ENCODE measurements around the gene EHMT1. TPM values are rescaled to one million over a fixed set of nuclear protein-coding genes. Genes with fewer than 3 reads are reported as not detected.

Gene EHMT1
- total RNA-seq, 2 donors from 2014 or later, result 106 to 108 TPM

DNA sequence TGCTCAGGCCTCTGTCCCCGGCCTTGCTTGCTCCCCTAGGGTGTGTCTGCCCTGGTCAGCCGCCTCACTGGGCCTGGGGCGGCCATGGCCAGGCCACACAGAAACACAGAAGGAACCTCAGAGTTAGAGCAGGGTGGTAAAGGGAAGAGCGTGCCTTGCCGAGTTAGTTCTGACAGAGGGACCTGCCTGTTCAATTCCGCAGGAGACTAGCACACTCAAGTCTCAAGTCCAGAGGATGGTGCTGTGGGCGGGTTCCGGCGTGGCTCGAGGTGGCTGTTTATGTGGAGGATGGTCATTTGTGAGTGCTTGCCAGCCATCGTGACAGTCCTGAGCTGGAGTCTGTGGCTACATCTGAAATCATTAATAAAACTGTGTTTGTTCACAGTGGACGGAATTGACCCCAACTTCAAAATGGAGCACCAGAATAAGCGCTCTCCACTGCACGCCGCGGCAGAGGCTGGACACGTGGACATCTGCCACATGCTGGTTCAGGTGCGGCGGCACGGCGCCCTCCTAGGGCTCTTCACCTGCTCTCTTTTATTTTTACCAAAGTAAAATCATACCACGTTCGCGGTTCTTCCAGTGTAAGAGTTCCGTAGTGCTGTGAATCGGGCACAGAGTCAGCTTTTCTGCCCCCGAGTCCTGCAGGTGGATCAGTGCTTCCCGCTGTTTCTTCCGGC lies 163.2 kb downstream of the EHMT1 start:
- Mint-ChIP-seq H3K27ac (no peak overlapping the region), H3K36me3 (ENCODE audit: low read depth) (peaks cover 8% of the 10 kb centered on the region), H3K4me1 (peaks cover 13% of the 10 kb centered on the region), H3K27me3 (no peaks in the 10 kb centered on the region), H3K4me3 (no peak overlapping the region)
- ATAC-seq, result no peak
- no peaks in the 10 kb centered on the region for H3K9me3 ChIP-seq (ENCODE audit: control insufficient read depth, low read length, poor library complexity, severe bottlenecking)
- no peak for DNase-seq

DNA sequence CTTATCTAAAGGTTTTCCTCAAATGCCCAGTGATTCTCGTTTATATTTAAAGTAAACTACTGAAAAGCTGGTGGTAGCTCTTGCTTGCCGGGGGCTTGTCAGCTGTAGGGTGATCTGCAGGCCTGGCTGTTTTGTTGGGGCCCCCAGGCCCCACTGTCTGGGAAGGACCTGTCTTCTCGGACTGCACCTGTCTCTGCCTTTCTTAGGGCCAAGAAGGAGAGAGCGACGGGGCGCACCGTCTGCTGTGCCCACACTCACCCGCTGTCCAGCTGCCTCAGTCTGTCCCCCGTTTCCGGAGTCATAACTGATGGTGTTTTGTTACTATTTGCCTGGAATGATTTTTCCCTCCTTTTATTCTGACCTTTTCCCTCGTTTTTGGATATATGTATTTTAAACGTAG lies 164.7 kb downstream of the EHMT1 start:
- DNase-seq (no peak), ATAC-seq (no peak)
- Mint-ChIP-seq H3K4me1 (peaks cover 17% of the 10 kb centered on the region), H3K27me3 (no peaks in the 10 kb centered on the region), H3K4me3 (no peak overlapping the region), H3K27ac (no peak overlapping the region), H3K36me3 (ENCODE audit: low read depth) (peaks cover 8% of the 10 kb centered on the region)
- no peaks in the 10 kb centered on the region for H3K9me3 ChIP-seq (ENCODE audit: control insufficient read depth, low read length, poor library complexity, severe bottlenecking)

DNA sequence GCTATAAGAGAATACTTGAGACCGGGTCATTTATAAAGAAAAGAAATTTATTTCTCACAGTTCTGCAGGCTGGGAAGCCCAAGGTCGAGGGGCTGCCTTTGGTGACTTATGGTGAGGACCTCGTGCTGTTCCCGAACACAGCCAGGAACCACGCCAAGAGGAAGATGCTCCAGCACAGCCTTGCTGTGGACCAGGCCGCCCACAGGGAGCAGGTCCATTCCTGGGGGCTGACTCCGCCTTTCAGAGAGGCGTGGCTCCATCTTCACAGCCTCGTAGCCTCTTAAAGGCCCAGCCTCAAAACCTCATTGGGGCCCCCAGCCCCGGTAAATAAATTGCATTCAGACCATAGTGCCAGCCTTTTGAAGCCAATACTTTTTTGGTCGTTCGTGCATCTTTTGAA lies 165.2 kb downstream of the EHMT1 start:
- no peaks in the 10 kb centered on the region for H3K27me3 Mint-ChIP-seq
- ATAC-seq (no peak), DNase-seq (no peak)
- peaks cover 8% of the 10 kb centered on the region for H3K36me3 Mint-ChIP-seq (ENCODE audit: low read depth)
- no peaks in the 10 kb centered on the region for H3K9me3 ChIP-seq (ENCODE audit: control insufficient read depth, low read length, poor library complexity, severe bottlenecking)
- H3K27ac Mint-ChIP-seq, result no peak overlapping the region
- peaks cover 17% of the 10 kb centered on the region for H3K4me1 Mint-ChIP-seq
- no peak overlapping the region for H3K4me3 Mint-ChIP-seq

DNA sequence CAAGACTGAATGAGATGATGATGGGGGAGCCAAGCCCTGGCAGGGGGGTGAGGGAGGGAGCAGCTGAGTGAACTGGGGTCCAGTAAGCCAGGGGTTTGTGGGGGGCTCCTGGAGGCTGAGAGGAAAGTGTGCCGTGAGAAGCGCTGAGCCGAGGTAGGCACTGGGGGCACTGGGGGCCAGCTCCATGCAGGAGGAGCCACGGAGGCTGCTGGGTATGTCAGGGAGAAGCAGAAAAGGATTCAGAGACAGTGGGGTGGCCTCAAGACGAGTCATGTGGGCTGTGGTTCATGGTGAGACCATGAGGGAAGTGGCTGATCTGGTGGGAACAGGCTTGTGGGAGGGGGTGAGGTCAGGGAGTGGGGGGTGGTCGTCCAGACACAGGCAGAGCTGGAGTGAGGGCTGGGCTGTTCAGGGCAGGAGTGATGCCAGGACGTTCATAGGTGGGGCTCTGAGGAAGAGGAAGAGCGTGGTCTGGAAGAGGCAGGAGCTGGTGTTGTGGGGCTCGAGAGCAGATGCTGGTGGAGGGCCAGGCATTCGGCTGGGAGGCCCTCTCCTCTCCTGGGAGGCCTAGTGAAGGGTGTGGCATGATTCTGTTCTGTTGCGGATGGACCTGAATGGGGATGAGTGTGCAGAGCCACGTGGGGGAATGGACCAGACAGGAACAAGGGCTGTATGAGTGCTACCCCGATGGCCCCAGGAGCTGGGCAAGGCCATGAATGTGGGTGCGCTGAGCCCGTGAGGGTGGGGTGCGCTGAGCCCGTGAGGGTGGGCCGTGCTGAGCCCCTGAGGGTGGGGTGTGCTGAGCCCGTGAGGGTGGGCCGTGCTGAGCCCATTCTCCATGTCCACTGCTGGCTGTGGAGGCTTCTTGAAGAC lies 166.1 kb downstream of the EHMT1 start:
- H3K27ac Mint-ChIP-seq, result no peak overlapping the region
- peaks cover 21% of the 10 kb centered on the region for H3K4me1 Mint-ChIP-seq
- no peak overlapping the region for H3K4me3 Mint-ChIP-seq
- ATAC-seq, result no peak
- no peaks in the 10 kb centered on the region for H3K9me3 ChIP-seq (ENCODE audit: control insufficient read depth, low read length, poor library complexity, severe bottlenecking)
- no peaks in the 10 kb centered on the region for H3K27me3 Mint-ChIP-seq
- peaks cover 8% of the 10 kb centered on the region for H3K36me3 Mint-ChIP-seq (ENCODE audit: low read depth)
- no peak for DNase-seq

DNA sequence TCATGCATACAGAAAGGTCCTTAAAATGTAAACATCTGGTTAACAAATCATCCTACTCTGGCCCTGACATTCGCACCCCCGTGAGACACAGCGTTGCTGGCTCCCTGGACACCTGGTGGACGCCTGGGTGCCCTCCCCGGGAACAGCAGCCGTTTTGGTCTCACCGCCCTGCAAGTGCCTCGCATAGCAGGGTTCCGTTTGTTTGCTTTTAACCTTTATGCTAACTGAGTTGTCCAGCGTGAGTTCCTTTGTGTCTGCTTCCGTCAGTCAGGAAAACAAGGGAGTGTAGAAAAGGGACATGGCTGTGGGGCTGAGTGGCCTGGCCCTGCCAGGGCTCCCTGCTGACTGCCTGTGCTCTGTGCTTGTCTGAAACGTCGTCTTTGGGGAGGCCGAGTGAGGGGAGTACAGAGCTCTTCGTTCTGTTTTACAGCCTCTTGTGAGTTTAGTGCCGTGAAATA lies 166.9 kb downstream of the EHMT1 start:
- no peak overlapping the region for H3K27ac Mint-ChIP-seq
- H3K36me3 Mint-ChIP-seq (ENCODE audit: low read depth), result peaks cover 8% of the 10 kb centered on the region
- no peak overlapping the region for H3K4me3 Mint-ChIP-seq
- no peaks in the 10 kb centered on the region for H3K9me3 ChIP-seq (ENCODE audit: control insufficient read depth, low read length, poor library complexity, severe bottlenecking)
- no peak for DNase-seq
- ATAC-seq, result no peak
- no peaks in the 10 kb centered on the region for H3K27me3 Mint-ChIP-seq
- H3K4me1 Mint-ChIP-seq, result peaks cover 21% of the 10 kb centered on the region

DNA sequence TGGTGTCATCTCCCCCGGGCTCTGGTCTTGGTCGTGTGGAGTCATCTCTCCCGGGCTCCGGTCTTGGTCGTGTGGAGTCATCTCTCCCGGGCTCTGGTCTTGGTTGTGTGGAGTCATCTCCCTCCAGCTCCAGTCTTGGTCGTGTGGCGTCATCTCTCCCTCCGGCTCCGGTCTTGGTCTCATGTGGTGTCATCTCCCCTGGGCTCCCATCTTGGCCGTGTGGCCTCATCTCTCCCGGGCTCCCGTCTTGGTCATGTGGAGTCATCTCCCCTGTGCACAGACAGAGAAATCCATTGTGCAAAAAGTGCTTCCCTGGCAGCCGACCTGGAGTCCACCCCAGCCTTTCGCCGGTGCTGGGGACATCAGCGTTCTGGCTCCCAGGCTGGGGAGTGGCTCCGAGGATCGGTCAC lies 167.7 kb downstream of the EHMT1 start:
- H3K27me3 Mint-ChIP-seq, result no peaks in the 10 kb centered on the region
- H3K4me3 Mint-ChIP-seq, result no peak overlapping the region
- ATAC-seq (no peak), DNase-seq (no peak)
- peaks cover 8% of the 10 kb centered on the region for H3K36me3 Mint-ChIP-seq (ENCODE audit: low read depth)
- no peaks in the 10 kb centered on the region for H3K9me3 ChIP-seq (ENCODE audit: control insufficient read depth, low read length, poor library complexity, severe bottlenecking)
- H3K27ac Mint-ChIP-seq, result no peak overlapping the region
- H3K4me1 Mint-ChIP-seq, result peaks cover 21% of the 10 kb centered on the region

DNA sequence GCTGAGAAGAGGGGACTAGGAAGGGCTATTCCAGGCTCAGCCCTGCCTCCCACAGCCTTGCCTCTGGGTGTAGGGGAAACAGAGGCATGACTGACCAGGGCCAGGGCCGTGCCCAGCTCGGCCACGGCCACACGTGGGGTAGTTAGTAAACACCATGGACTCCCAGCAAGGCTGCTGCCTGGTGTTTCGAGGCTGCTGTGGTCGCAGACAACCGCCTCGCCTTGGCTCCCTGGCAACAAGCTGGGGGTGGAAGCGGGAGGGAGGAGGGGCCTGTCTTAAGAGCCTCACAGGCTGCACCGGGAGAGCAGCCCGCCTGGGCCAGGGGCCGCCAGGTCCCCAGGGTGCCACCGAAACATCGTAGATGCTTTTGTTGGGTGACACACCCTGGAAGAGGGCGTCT lies 168.6 kb downstream of the EHMT1 start:
- ATAC-seq (no peak), DNase-seq (no peak)
- Mint-ChIP-seq H3K27me3 (no peaks in the 10 kb centered on the region), H3K4me1 (peaks cover 21% of the 10 kb centered on the region), H3K4me3 (peak overlapping the region; percentile 5), H3K27ac (peak overlapping the region; percentile 92), H3K36me3 (ENCODE audit: low read depth) (peaks cover 7% of the 10 kb centered on the region)
- H3K9me3 ChIP-seq (ENCODE audit: control insufficient read depth, low read length, poor library complexity, severe bottlenecking), result no peaks in the 10 kb centered on the region

DNA sequence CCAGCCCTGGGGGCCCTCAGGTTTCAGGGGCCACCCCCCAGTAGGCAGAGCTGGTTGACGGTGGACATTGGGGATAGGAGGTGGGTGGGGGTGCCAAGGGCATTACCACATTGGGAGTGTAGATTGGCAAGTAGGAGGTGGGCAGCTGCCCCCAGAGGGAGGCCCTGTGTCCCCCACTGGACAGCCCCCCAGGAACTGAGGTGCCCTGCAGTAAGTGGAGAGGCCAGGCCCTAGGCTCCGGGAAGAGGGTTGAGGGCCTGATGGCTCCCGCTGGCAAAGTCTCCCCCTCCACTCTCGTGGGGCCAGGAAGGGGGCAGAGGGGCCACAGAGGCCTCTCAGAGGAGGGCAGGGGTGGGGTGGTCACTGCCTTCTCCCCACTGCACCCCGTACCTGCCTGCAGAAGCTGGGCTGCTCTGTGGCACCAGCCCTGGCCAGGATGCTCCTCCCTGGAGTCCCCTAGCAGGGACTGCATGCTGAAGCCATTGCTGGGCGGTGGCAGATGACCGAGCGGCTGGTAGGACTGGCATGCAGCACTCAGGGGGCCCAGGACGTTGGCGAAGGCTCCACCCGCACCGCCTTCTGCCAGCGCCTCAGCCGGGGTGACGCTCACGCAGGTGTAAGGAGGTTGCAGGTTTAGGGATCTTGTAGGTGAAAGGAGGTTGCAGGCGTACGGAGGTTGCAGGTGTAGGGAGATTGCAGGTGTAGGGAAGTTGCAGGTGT lies 169.1 kb downstream of the EHMT1 start:
- H3K27me3 Mint-ChIP-seq, result no peaks in the 10 kb centered on the region
- H3K9me3 ChIP-seq (ENCODE audit: control insufficient read depth, low read length, poor library complexity, severe bottlenecking), result no peaks in the 10 kb centered on the region
- DNase-seq, result no peak
- no peak for ATAC-seq
- peak overlapping the region; percentile 92 for H3K27ac Mint-ChIP-seq
- H3K36me3 Mint-ChIP-seq (ENCODE audit: low read depth), result peaks cover 2% of the 10 kb centered on the region
- peaks cover 19% of the 10 kb centered on the region for H3K4me1 Mint-ChIP-seq
- peak overlapping the region; percentile 5 for H3K4me3 Mint-ChIP-seq

DNA sequence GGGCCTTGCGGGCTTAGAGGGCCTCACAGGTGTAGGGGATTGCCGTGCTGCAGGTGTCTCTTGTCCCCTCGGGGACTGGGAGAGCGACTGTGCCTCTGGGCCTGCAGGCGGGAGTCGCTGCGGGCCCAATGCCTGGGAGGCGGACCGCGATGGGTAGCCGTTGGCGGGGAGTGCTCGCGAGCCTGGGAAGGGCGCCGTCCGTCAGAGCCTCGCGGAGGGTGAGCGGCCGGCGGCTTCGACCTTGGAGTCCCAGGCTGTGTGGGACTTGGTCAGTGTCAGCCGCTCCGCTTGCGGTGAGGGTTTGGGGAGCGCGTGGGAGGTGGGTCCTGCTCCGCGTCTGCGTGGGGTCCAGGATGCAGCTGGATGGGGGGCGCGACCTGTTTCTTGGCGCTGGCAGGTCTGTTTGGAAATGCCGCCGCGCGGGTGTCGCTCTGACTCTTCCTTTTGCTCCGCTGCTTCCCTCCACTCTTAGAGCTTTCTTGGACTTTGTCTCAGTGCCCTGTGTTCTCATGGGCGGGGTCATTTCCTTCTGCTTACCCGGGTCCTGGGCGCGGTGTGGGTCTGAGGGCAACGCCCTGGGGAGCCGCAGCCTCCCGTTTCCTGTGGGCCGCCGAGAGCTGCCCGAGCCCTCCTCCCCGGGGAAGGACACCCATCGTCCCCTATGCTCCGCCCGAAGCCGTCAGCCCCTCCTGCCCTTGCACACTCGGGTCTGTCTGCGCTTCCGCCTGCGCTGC lies 169.9 kb downstream of the EHMT1 start:
- no peaks in the 10 kb centered on the region for H3K9me3 ChIP-seq (ENCODE audit: control insufficient read depth, low read length, poor library complexity, severe bottlenecking)
- Mint-ChIP-seq H3K27ac (peak overlapping the region; percentile 92), H3K27me3 (no peaks in the 10 kb centered on the region), H3K36me3 (ENCODE audit: low read depth) (peaks cover 2% of the 10 kb centered on the region), H3K4me3 (no peak overlapping the region), H3K4me1 (peaks cover 16% of the 10 kb centered on the region)
- no peak for ATAC-seq
- DNase-seq, result no peak

DNA sequence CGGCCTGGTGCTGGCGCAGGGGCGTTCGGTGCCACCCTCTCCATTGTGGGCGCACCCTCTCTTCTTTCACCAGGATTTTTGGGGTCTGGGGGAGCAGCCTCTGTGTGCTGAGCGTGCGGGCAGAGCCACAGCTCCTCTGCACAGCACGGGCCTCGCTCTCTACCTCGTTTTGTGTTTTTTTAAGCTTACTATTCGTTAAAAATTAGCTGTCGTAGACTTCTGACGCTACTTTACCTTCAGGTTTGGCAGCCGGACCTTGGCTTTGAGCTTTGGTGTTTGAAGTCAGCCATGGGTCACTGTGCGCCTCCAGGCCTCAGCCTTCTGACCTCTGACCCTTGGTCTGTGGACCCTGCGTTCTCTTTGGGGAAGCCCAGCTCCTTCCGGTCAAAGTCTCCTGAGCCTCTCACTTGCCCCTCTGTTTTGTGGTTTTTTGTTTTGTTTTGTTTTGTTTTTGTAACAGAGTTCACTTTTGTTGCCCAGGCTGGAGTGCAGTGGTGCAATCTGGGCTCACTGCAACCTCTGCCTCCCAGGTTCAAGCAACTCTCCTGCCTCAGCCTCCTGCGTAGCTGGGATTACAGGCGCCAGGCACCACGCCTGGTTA lies 170.6 kb downstream of the EHMT1 start:
- H3K9me3 ChIP-seq (ENCODE audit: control insufficient read depth, low read length, poor library complexity, severe bottlenecking), result no peaks in the 10 kb centered on the region
- H3K27ac Mint-ChIP-seq, result peak overlapping the region; percentile 92
- H3K4me1 Mint-ChIP-seq, result peaks cover 14% of the 10 kb centered on the region
- peak overlapping the region; percentile 73 for H3K4me3 Mint-ChIP-seq
- ATAC-seq (no peak), DNase-seq (no peak)
- peaks cover 2% of the 10 kb centered on the region for H3K36me3 Mint-ChIP-seq (ENCODE audit: low read depth)
- no peaks in the 10 kb centered on the region for H3K27me3 Mint-ChIP-seq

DNA sequence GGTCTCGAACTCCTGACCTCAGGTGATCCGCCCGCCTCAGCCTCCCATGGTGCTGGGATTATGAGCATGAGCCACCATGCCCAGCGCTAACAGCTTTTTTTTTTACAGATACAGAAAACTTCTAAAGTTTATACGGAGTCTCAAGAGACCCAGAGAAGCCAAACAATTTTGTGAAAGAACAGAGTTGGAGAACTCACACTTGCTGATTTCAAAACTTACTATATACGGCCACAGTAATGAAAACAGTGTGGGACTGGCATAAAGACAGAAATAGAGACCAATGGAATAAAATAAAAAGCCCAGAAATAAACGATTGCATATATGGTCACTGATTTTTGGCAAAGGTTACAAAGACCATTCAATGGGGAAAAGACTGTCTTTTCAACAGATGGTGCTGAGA lies 173.1 kb downstream of the EHMT1 start:
- ATAC-seq, result no peak
- peaks cover 10% of the 10 kb centered on the region for H3K4me1 Mint-ChIP-seq
- no peak for DNase-seq
- no peak overlapping the region for H3K27ac Mint-ChIP-seq
- H3K36me3 Mint-ChIP-seq (ENCODE audit: low read depth), result peaks cover 9% of the 10 kb centered on the region
- H3K9me3 ChIP-seq (ENCODE audit: control insufficient read depth, low read length, poor library complexity, severe bottlenecking), result no peaks in the 10 kb centered on the region
- H3K4me3 Mint-ChIP-seq, result no peak overlapping the region
- no peaks in the 10 kb centered on the region for H3K27me3 Mint-ChIP-seq

DNA sequence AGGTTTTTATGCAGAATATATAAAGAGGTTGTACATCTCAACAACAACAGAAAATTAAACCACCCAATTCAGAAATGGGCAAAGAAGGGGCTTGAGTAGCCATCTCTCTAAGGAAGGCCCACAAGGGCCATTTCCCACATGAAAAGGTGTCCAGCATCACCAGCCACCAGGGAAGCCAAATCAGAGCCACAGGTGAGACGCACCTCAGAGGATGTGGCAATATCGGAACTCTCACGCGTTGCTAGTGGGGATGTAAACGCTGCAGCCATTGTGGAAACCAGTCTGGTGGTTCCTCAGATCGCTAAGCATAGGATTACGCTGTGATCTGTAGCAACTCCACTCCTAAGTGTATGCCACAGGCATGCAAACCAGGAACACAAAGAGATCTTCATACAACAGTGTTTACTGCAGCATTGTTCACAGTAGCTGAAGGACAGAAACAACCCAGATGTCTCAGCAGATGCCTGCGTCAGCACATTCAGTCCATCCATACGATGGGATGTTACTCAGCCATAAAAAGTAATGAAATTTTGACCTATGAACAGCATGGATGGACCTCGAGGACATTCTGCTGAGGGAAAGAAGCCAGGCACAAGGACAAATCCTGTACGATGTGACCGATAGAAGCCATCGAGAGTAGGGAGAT lies 174.5 kb downstream of the EHMT1 start:
- peaks cover 9% of the 10 kb centered on the region for H3K36me3 Mint-ChIP-seq (ENCODE audit: low read depth)
- H3K4me3 Mint-ChIP-seq, result no peak overlapping the region
- H3K9me3 ChIP-seq (ENCODE audit: control insufficient read depth, low read length, poor library complexity, severe bottlenecking), result no peaks in the 10 kb centered on the region
- H3K4me1 Mint-ChIP-seq, result peaks cover 10% of the 10 kb centered on the region
- ATAC-seq, result no peak
- DNase-seq, result no peak
- no peaks in the 10 kb centered on the region for H3K27me3 Mint-ChIP-seq
- H3K27ac Mint-ChIP-seq, result no peak overlapping the region
